CD14-positive monocyte (primary cell): ENCODE measurements around the gene MT4. TPM values are rescaled to one million over a fixed set of nuclear protein-coding genes. Genes with fewer than 3 reads are reported as not detected.

Experiments
- DNase-seq, 3 donors: peaks; one replicate each; pipeline ENCODE4 v3.0.0-alpha.2; 2011 to 2022
- H2AFZ ChIP-seq: 2 replicates; pipeline ENCODE4 v1.6.0; 2012; ENCODE audit warnings: mild to moderate bottlenecking, low read depth, low read length, inconsistent platforms; ENCODE audit not compliant: insufficient read depth, poor library complexity, severe bottlenecking
- H3K27ac ChIP-seq, 2 donors: 1 replicate in 1 of 2; 2 replicates in 1 of 2; pipeline ENCODE4 v1.5.1; 2012 to 2013; ENCODE audit warnings: low read length in 2 of 2, control low read depth in 1 of 2, inconsistent platforms in 1 of 2, low read depth in 1 of 2, mild to moderate bottlenecking in 1 of 2
- H3K27me3 ChIP-seq, 2 donors: one replicate each; pipeline versions ENCODE4 v1.6.0 to v1.6.1; 2011 to 2013; ENCODE audit warnings: low read length in 2 of 2; ENCODE audit not compliant: control insufficient read depth in 2 of 2, insufficient read depth in 2 of 2
- H3K36me3 ChIP-seq, 2 donors: replicated peaks in 1 of 2; 1 replicate in 1 of 2; 2 replicates in 1 of 2; pipeline versions ENCODE4 v1.5.1 to v1.6.1; 2012 to 2013; ENCODE audit warnings: low read length in 2 of 2, control low read depth in 1 of 2, inconsistent platforms in 1 of 2, mild to moderate bottlenecking in 1 of 2; ENCODE audit not compliant: insufficient read depth in 2 of 2, control insufficient read depth in 1 of 2
- H3K4me1 ChIP-seq, 2 donors: 1 replicate in 1 of 2; 2 replicates in 1 of 2; pipeline versions ENCODE4 v1.5.1 to v1.6.1; 2012 to 2013; ENCODE audit warnings: low read length in 2 of 2, control low read depth in 1 of 2, inconsistent platforms in 1 of 2, mild to moderate bottlenecking in 1 of 2, moderate library complexity in 1 of 2; ENCODE audit not compliant: insufficient read depth in 2 of 2, control insufficient read depth in 1 of 2
- H3K4me2 ChIP-seq: replicated peaks from 2 replicates; pipeline ENCODE3; 2012; ENCODE audit warnings: low read length, moderate library complexity, mild to moderate bottlenecking; ENCODE audit not compliant: poor library complexity, severe bottlenecking; ENCODE audit errors: extremely low read depth
- H3K4me3 ChIP-seq, 3 experiments: fragments of 200-600 bp in 1 of 3; sonication (generic) in 1 of 3; replicated peaks in 1 of 3; 1 replicate in 2 of 3; 2 replicates in 1 of 3; pipeline ENCODE4 v1.5.1; 2011 to 2013; ENCODE audit warnings: low read length in 3 of 3, mild to moderate bottlenecking in 3 of 3, control low read depth in 2 of 3, low read depth in 2 of 3, inconsistent platforms in 1 of 3, moderate library complexity in 1 of 3
- H3K79me2 ChIP-seq: 2 replicates; pipeline ENCODE4 v1.6.0; 2012; ENCODE audit warnings: mild to moderate bottlenecking, control low read depth, inconsistent platforms, low read length, moderate library complexity; ENCODE audit not compliant: insufficient read depth
- H3K9ac ChIP-seq: 2 replicates; pipeline ENCODE4 v1.6.0; 2017; ENCODE audit warnings: low read length, mild to moderate bottlenecking; ENCODE audit not compliant: insufficient read depth, poor library complexity, severe bottlenecking
- H3K9me3 ChIP-seq, 2 donors: replicated peaks in 1 of 2; 1 replicate in 1 of 2; 2 replicates in 1 of 2; pipeline versions ENCODE4 v1.5.1 to v1.6.1; 2012 to 2013; ENCODE audit warnings: low read length in 2 of 2, control low read depth in 1 of 2; ENCODE audit not compliant: control insufficient read depth in 1 of 2, insufficient read depth in 1 of 2
- H4K20me1 ChIP-seq: 2 replicates; pipeline ENCODE4 v1.6.0; 2012; ENCODE audit warnings: mild to moderate bottlenecking, low read length, control low read depth, moderate library complexity; ENCODE audit not compliant: insufficient read depth
- H3K27ac Mint-ChIP-seq, 7 donors: one replicate each; pipeline ENCODE4 v1.8.0; 2020; ENCODE audit warnings: mild to moderate bottlenecking in 7 of 7, mixed read lengths in 7 of 7, moderate library complexity in 6 of 7, inconsistent platforms in 2 of 7
- H3K27me3 Mint-ChIP-seq, 3 donors: one replicate each; pipeline ENCODE4 v1.8.0; 2021 to 2022; ENCODE audit warnings: low read depth in 3 of 3, mild to moderate bottlenecking in 3 of 3, mixed read lengths in 3 of 3, moderate library complexity in 3 of 3, inconsistent platforms in 1 of 3
- H3K36me3 Mint-ChIP-seq, 2 donors: one replicate each; pipeline ENCODE4 v1.8.0; 2020; ENCODE audit warnings: mixed read lengths in 2 of 2, inconsistent platforms in 1 of 2, mild to moderate bottlenecking in 1 of 2
- H3K4me1 Mint-ChIP-seq: one replicate; pipeline ENCODE4 v1.8.0; 2020; ENCODE audit warnings: mild to moderate bottlenecking, mixed read lengths
- H3K4me3 Mint-ChIP-seq, 2 donors: one replicate each; pipeline ENCODE4 v1.8.0; 2020; ENCODE audit warnings: mild to moderate bottlenecking in 2 of 2, mixed read lengths in 2 of 2, moderate library complexity in 1 of 2
- H3K9me3 Mint-ChIP-seq, 7 donors: one replicate each; pipeline ENCODE4 v1.8.0; 2020 to 2022; ENCODE audit warnings: mixed read lengths in 7 of 7, mild to moderate bottlenecking in 6 of 7, moderate library complexity in 6 of 7, inconsistent platforms in 2 of 7
- CTCF ChIP-seq: fragments of 200-600 bp; IDR thresholded peaks from one replicate; pipeline ENCODE4 v1.8.0; 2022; ENCODE audit warnings: antibody characterized with exemption, mild to moderate bottlenecking
- WGBS: methylation state at CpG from one replicate; pipeline ENCODE4 v1.1.5; 2013; ENCODE audit warnings: missing lambda C conversion rate; ENCODE audit not compliant: insufficient coverage; 5-methylcytosine and 5-hydroxymethylcytosine counted together
- intact Hi-C, 2 donors: fragments of 100-400 bp; cut with micrococcal nuclease; formaldehyde crosslinking; loops; one replicate each; pipeline versions ENCODE4 v1.15.0 to v1.15.1; 2023
- polyA plus RNA-seq, 3 donors: library from polyadenylated mRNA; depleted of rRNA in 1 of 3; unstranded in 2 of 3; stranded (reverse) in 1 of 3; fragments of 300-500 nt in 2 of 3; fragments of >200 nt in 1 of 3; fragmentation: Illumina TruSeq in 2 of 3; gene quantifications; 1 replicate in 2 of 3; 2 replicates in 1 of 3; pipeline ENCODE4 v1.2.3, GENCODE V29; 2012 to 2021

The MT4 gene
- polyA plus RNA-seq, 3 donors = not detected

DNA sequence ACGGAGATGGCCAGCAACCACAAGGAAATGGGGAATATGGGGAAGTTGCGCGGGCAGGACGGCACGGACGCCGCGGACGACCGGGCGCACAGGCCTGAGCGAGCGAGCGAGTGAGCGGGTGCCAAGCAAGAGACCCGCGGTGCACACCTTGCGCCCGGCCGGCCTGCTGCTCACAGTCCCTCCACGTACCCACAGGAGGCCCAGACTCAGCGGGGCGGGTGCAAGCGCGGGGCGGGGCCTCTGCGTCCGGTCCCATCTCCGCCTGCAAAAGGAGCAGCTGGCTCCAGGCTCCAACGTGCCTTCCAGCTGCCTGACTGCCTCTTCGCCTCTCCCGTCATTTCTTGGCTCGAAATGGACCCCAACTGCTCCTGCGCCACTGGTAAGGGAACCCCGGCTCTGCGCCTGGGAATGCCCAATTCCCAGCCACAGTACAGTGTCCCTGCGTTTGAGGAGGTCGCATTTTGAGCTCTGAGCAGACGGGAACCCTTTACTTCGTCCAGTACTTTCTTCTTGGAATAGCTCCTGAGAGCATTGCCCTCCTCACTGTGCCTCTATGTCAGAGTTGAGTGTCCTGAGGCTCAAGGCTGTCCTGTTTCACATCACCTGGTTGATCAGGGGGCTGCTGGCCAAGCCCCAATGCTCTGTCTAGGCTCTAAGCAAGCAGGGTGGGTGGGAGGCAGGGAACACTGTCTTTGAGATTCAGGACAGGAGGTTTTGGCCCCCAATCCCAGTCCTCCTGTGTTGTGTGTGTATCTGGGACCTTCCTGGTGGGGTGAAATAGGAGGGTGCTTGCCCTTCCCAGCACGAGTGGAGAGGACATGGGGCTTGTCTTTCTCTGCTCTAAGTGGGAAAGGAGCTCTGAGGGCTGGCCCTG is 52.6 kb downstream of the MT4 start:
- H3K36me3 Mint-ChIP-seq = peaks cover 0 to 2% of the 10 kb centered on the region in 2 donors
- WGBS = under 1% methylated on average over 37 of the region's 41 CpGs
- peak overlapping the region; percentile 82 for H3K4me2 ChIP-seq
- no peaks in the 10 kb centered on the region for H3K9me3 ChIP-seq
- peak overlapping the region; percentile 26 to 74 (median 29) for H3K4me3 ChIP-seq
- peaks cover 40 to 49% (median 43%) of the 10 kb centered on the region in 3 donors for H3K27me3 Mint-ChIP-seq
- H3K9ac ChIP-seq = peak overlapping the region; percentile 58
- TF ChIP-seq CTCF = no peak
- peak overlapping the region; percentile 81 to 94 for H3K4me3 Mint-ChIP-seq
- peaks cover 13% of the 10 kb centered on the region for H3K4me1 Mint-ChIP-seq
- no peaks in the 10 kb centered on the region for H4K20me1 ChIP-seq
- DNase-seq = peak in 2 of 3 donors; percentile 27 to 38
- no peak overlapping the region for H3K27ac ChIP-seq
- H3K36me3 ChIP-seq = no peaks in the 10 kb centered on the region
- H2AFZ ChIP-seq = peak overlapping the region; percentile 83
- peaks cover 18 to 42% of the 10 kb centered on the region in 2 donors for H3K27me3 ChIP-seq
- no peaks in the 10 kb centered on the region for H3K79me2 ChIP-seq
- intact Hi-C loops = no loop called here
- H3K9me3 Mint-ChIP-seq = peaks cover 0 to 2% (median 0%) of the 10 kb centered on the region in 7 donors
- no peak overlapping the region for H3K27ac Mint-ChIP-seq
- peaks cover 12 to 14% of the 10 kb centered on the region in 2 donors for H3K4me1 ChIP-seq

GRCh38 chr16:56618138-56618537 is 53.3 kb downstream of the MT4 start:
- no peak for TF ChIP-seq CTCF
- peaks cover 0 to 2% of the 10 kb centered on the region in 2 donors for H3K36me3 Mint-ChIP-seq
- peaks cover 18 to 42% of the 10 kb centered on the region in 2 donors for H3K27me3 ChIP-seq
- no peak overlapping the region for H3K9ac ChIP-seq
- no peaks in the 10 kb centered on the region for H3K36me3 ChIP-seq
- WGBS = 66% methylated on average over 4 of the region's 6 CpGs
- H4K20me1 ChIP-seq = no peaks in the 10 kb centered on the region
- no peaks in the 10 kb centered on the region for H3K79me2 ChIP-seq
- H2AFZ ChIP-seq = no peak overlapping the region
- no peak overlapping the region for H3K27ac ChIP-seq
- intact Hi-C loops = no loop called here
- no peak overlapping the region for H3K4me2 ChIP-seq
- H3K27me3 Mint-ChIP-seq = peaks cover 43 to 52% (median 45%) of the 10 kb centered on the region in 3 donors
- H3K4me3 Mint-ChIP-seq = peak overlapping the region; percentile 20 to 94
- peaks cover 13% of the 10 kb centered on the region for H3K4me1 Mint-ChIP-seq
- no peak overlapping the region for H3K27ac Mint-ChIP-seq
- H3K4me3 ChIP-seq = no peak overlapping the region
- peaks cover 0 to 2% (median 0%) of the 10 kb centered on the region in 7 donors for H3K9me3 Mint-ChIP-seq
- no peaks in the 10 kb centered on the region for H3K9me3 ChIP-seq
- no peak for DNase-seq
- H3K4me1 ChIP-seq = peaks cover 12 to 14% of the 10 kb centered on the region in 2 donors

Other genes starting within 250 kb of the MT4 start
- 10 to 100 TPM; 28.3 to 68.1 (median 48.9) TPM for gene AMFR, start 139.5 kb upstream of the MT4 start, polyA plus RNA-seq
- 10 to 100 TPM; 33.0 to 65.0 (median 55.9) TPM for gene NUDT21, start 113.7 kb upstream of the MT4 start, polyA plus RNA-seq
- gene OGFOD1, start 113.5 kb upstream of the MT4 start, polyA plus RNA-seq = 10 to 100 TPM in 2 of 3 donors, 1 to 10 TPM in 1; 8.2 to 37.9 (median 23.4) TPM
- gene BBS2, start 45.0 kb upstream of the MT4 start, polyA plus RNA-seq = 10 to 100 TPM; 16.6 to 35.5 (median 18.8) TPM
- not detected for gene MT3, start 24.5 kb downstream of the MT4 start, polyA plus RNA-seq
- gene MT2A, start 43.5 kb downstream of the MT4 start, polyA plus RNA-seq = 100 to 1,000 TPM in 2 of 3 donors, 10 to 100 TPM in 1; 26.8 to 228 (median 126) TPM
- 1 to 10 TPM; 1.3 to 4.3 (median 4.0) TPM for gene MT1E, start 60.7 kb downstream of the MT4 start, polyA plus RNA-seq
- gene MT1M, start 67.6 kb downstream of the MT4 start, polyA plus RNA-seq = not detected
- gene MT1A, start 73.6 kb downstream of the MT4 start, polyA plus RNA-seq = not detected
- not detected for gene MT1B, start 86.8 kb downstream of the MT4 start, polyA plus RNA-seq
- 10 to 100 TPM; 10.2 to 21.9 (median 13.6) TPM for gene MT1F, start 92.9 kb downstream of the MT4 start, polyA plus RNA-seq
- 1 to 10 TPM in 2 of 3 donors, not detected in 1; 1.1 to 1.4 TPM for gene MT1G, start 103.0 kb downstream of the MT4 start, polyA plus RNA-seq
- gene MT1H, start 104.7 kb downstream of the MT4 start, polyA plus RNA-seq = under 1 TPM in 1 of 3 donors, not detected in 2; 0.76 TPM
- gene MT1X, start 117.4 kb downstream of the MT4 start, polyA plus RNA-seq = 10 to 100 TPM; 34.5 to 87.9 (median 55.4) TPM
- gene NUP93, start 165.1 kb downstream of the MT4 start, polyA plus RNA-seq = 10 to 100 TPM; 46.6 to 77.7 (median 59.4) TPM